DLD1 (cell line): ENCODE data around the gene ACBD6.
"Not testable (repeated sequence)": the region's sequence is repeated elsewhere in the genome, so short reads cannot be mapped to it uniquely, and the experiment has no call there.

Source experiments
- in situ Hi-C: cut with HindIII; loops from 2 replicates; pipeline ENCODE4 v1.10.0; 2017; ENCODE audit warnings: low sequenced_read_pairs

The ACBD6 gene

DNA sequence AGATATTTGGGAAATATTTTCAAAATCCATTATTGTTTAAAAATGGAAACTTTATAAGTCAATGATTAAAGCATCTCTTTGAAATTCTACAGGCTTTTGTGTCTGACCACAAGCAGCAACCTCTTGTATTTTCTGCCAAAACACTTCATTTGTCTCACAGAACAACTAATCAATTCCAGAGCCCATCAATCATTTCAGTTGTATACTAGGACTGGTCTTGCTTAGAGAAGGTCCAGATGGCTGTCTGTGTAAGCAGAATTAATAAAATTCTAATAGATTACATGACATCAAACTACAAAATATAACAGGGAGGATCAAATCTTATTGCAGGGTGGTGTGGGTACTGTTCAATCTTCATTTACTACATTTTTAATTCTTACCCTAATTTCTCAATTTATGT lies 76.4 kb downstream of the ACBD6 start:
- in situ Hi-C loops: no loop called here

DNA sequence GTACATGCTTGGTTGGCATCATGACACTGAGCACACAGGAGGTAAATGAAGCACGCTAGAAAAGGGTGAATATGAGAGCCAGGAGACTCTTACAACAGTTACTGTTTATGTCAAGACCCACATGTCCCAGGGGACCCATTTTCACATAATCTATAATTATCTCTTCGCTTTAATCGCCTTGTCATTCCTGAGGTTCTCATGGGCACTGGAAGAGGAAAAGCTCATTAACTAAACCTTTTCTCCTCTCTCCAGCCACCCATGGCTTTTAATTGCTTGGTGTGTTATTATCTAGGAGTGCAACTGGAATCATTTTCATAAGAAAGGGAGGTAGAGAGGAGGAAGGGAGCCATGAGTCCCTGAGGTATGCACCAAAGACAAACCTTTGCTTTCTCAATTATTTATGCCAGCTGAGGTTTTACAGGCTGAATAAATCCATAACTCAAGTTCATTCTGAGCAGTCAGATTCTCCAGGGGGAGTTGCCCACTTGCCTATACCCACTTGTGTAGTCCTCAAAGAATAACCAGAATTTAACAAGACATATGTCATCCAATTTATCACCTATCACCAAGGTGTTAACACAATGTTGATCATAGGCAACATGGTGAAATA lies 77.4 kb downstream of the ACBD6 start:
- in situ Hi-C loops: no loop called here

DNA sequence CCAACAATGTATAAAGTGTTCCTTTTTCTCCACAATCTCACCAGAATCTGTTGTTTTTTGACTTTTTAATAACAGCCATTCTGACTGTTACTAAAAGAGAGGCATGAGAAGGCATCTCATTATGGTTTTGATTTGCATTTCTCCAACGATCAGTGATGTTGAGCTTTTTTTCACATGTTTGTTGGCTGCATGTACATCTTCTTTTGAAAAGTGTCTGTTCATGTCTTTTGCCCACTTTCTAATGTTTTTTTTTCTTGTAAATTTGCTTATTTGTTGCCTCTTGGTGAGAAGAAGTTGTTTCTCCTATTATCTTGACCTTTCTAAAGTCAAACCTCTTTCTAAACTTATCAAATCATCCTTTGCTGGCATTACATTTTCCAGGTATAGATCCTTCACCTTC lies 80.8 kb downstream of the ACBD6 start:
- in situ Hi-C loops: no loop called here

DNA sequence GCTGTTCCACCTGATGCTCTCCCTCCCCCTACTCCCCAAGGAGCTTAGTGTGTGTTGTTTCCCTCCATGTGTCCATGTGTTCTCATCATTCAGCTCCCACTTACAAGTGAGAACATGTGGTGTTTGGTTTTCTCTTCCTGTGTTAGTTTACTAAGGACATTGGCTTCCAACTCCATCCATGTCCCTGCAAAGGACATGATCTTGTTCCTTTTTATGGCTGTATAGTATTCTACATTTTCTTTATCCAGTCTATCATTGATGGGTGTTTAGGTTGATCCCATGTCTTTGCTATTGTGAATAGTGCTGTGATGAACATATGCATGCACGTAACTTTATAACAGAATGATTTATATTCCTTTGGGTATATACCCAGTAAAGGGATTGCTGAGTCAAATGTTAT lies 81.2 kb downstream of the ACBD6 start:
- in situ Hi-C loops: not testable (repeated sequence)

DNA sequence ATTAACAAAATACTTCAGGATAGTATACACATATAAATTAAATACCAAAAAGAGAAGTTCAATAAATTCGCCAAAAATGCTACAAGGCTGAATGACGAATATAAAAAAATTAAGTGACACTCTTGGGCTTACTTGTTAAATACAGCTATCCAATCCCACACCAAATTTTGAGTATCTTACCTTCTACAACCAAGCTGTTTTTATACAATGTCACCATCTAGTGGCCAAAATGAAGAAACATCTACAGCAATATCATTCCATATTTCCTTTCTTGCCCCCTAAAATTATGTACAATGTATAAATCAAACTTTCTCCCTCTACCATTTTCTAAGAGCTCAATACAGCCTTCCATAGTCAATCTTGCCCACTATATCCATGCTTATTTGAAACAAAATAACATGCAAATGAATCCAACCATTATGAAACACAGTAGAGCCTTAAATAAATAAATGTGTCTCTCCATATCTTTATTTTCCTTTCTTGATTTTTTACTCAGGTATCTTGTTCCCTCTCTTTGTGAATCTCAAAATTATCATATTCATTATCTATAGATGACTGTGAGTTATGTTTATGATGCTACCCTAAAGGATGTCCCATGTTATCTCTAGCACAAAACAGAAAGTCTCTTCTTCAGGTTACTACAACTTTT lies 86.3 kb downstream of the ACBD6 start:
- in situ Hi-C loops: no loop called here

GRCh38 chr1:180415236-180415848 lies 87.0 kb downstream of the ACBD6 start:
- in situ Hi-C loops: no loop called here

DNA sequence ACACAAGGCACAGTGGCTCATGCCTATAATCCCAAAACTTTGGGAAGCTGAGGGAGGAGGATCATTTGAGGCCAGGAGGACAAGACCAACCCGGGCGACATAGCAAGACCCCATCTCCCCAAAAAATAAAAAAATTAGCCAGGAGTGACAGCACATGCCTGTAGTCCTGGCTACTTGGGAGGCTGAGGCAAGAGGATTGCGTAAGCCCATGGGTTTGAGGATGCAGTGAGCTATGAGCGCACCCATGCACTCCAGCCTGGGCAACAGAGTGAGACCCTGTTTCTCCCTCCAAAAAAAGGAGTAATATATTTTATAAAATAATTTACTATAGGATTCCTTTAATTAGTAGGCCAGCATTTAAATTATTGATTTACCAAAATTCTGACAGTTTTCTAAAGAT lies 89.8 kb downstream of the ACBD6 start:
- in situ Hi-C loops: no loop called here

GRCh38 chr1:180408128-180408527 lies 94.2 kb downstream of the ACBD6 start:
- in situ Hi-C loops: not testable (repeated sequence)

DNA sequence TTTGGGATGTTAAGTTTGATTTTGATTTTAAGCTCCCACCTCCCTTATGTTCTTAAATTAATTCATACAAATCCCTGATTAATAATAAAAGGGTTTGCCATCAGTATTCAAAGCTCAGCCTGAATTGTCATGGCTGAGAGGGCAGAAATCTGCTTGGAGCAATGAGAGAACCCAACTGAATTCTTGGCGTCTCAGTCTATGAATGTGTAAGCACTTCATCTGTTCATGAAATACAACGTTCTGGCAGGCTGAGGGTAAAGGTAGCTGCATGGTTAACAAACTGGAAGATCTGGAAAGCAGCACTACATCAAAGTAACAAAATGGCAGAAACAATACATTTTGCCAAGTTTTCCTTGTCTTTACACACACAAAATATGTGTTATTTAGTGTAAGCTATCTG lies 95.3 kb downstream of the ACBD6 start:
- in situ Hi-C loops: no loop called here

GRCh38 chr1:180402551-180402950 lies 99.8 kb downstream of the ACBD6 start:
- in situ Hi-C loops: no loop called here

DNA sequence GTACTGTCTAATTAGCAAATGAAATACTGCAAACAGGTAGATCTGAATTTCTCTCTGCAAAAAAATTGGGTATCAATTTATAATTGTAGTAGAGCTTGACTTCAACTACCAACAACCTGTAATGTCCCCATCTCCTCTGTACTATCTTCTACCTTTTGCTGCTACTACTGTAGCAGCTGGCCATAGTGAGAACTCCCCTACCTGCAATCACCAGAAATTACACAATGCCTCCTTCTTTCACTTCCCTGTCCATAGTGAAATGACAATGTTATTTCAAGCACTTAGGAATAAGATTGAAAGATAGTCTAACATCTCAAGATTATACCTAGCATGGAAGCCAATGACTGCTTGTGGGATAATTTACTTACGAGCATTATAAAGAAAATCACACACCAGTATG lies 100.4 kb downstream of the ACBD6 start:
- in situ Hi-C loops: no loop called here

DNA sequence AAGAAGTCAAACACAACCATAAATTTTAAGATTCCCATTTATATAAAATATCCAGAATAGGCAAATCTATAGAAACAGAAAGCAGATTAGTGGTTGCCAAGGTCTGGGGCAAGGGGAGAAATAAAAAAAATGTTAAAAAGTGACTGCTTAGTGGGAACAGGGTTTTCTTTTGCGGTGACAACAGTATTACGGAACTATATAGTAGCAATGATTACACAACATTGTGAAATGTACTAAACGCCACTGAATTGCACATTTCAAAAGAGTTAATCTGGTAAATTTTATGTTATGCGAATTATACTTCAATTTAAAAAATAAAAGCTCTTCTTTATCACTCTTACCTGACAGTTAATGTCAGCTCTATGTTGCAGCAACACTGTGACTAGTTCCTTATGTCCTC lies 105.2 kb downstream of the ACBD6 start:
- in situ Hi-C loops: no loop called here

DNA sequence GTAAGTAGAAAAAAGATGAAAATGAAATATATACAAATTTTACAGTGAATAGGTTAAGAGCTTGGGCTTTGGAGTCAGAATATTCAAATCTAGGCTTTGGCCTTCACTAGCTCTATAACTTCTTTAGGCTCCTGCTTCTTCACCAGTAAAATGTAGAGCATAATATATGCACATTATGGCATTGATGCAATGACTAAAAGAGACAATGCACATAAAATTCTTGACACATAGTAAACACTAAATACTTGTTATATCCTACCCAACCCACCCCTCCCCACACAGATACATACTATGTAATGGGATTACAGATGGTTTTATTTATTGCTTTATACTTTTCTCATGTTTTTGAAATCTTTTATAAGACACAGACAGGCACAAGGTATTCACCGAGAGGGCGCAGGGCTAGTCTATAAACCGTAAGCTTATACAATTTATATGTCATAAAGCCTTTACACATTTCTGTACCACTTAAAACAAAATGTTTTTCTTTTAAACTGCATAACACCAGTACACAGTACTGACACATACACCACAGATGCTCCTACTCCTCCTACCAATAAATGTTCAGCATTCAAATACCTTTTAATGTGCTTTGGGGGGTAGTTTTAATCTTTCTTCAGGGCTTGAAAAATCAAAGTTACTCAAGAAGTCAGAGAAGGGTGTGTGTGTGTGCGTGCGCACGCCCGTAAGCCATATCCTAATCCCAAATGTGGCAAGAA lies 109.8 kb downstream of the ACBD6 start:
- in situ Hi-C loops: no loop called here

GRCh38 chr1:180392020-180392419 lies 110.4 kb downstream of the ACBD6 start:
- in situ Hi-C loops: no loop called here

DNA sequence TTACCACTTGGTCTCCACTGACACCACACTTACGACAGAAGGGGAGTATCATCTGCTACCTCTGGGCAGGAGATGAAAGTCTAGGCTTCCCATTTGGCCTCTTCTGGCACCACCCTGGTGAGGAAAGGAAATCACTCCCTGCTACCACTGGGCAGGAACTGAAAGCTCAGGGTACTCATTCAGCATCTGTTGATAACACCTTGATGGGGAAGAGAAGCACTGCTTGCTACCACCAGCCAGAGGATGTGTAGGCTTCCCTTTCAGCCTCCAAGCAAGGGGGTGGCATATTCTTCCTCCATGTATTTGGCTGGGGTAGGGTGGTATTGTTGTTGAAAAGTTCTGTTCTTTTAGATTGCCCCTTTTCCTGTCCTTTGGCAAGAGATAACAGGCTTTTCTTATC lies 115.0 kb downstream of the ACBD6 start:
- in situ Hi-C loops: no loop called here

- in situ Hi-C loops: no loop called here
Observed at GRCh38 chr1:180386745-180387367, 115.5 kb downstream of the ACBD6 start.

GRCh38 chr1:180385144-180385543 lies 117.2 kb downstream of the ACBD6 start:
- in situ Hi-C loops: no loop called here

DNA sequence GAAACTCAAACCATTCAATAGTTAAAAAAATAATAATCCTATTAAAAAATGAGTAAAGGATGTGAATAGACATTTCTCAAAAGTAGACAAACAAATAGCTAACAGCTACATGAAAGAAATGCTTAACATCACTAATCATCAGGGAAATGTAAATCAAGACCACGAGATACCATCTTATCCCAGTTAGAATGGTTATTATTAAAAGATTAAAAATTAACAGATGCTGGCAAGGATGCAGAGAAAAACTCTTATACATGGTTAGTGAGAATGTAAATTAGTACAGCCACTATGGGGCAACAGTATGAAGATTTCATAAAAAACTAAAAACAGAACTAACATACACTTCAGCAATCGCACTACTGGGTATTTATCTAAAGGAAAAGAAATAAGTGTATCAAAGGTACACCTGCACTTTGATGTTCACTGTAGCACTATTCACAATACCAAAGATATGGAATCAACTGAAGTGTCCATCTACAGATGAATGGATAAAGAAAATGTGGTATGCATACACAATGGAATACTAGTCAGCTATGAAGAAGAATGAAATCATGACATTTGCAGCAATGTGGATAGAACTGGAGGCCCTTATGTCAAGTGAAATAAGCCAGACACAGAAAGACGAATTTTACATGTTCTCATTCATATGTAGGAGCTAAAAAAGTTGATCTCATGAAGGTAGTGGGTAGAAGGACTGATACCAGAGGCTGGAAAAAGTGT lies 117.9 kb downstream of the ACBD6 start:
- in situ Hi-C loops: no loop called here

GRCh38 chr1:180382326-180383115 lies 119.9 kb downstream of the ACBD6 start:
- in situ Hi-C loops: no loop called here

- in situ Hi-C loops: no loop called here
Observed at GRCh38 chr1:180381184-180381580, 121.2 kb downstream of the ACBD6 start.
